HTERT RPE-1 (cell line): ENCODE data around the gene RFC2.
"Not testable (repeated sequence)": the region's sequence is repeated elsewhere in the genome, so short reads cannot be mapped to it uniquely, and the experiment has no call there.

Experiments
- in situ Hi-C: fragments of 300-500 bp; cut with MboI; formaldehyde crosslinking; loops from 4 replicates; pipeline ENCODE4 v1.14.3; 2020; ENCODE audit warnings: low sequenced_read_pairs

Gene RFC2

GRCh38 chr7:74252893-74253292, 1.3 kb downstream of the RFC2 start:
- in situ Hi-C loops: no loop called here

GRCh38 chr7:74249058-74249457, 5.1 kb downstream of the RFC2 start:
- in situ Hi-C loops: not testable (repeated sequence)

- in situ Hi-C loops: no loop called here
Measured at GRCh38 chr7:74248156-74248555, 6.0 kb downstream of the RFC2 start.

- in situ Hi-C loops: no loop called here
Measured at GRCh38 chr7:74246497-74246896, 7.7 kb downstream of the RFC2 start.

- in situ Hi-C loops: no loop called here
Measured at GRCh38 chr7:74242122-74242443, 12.1 kb downstream of the RFC2 start.

GRCh38 chr7:74240482-74240881, 13.7 kb downstream of the RFC2 start:
- in situ Hi-C loops: no loop called here

- in situ Hi-C loops: no loop called here
Measured at GRCh38 chr7:74236284-74236683, 17.9 kb downstream of the RFC2 start.

GRCh38 chr7:74235518-74236268, 18.5 kb downstream of the RFC2 start:
- in situ Hi-C loops: no loop called here

- in situ Hi-C loops: no loop called here
Measured at GRCh38 chr7:74233655-74234285, 20.4 kb downstream of the RFC2 start.

- in situ Hi-C loops: no loop called here
Measured at GRCh38 chr7:74231232-74231590, 23.0 kb downstream of the RFC2 start.

GRCh38 chr7:74230446-74231231, 23.6 kb downstream of the RFC2 start:
- in situ Hi-C loops: no loop called here

GRCh38 chr7:74228951-74229900, 25.0 kb downstream of the RFC2 start:
- in situ Hi-C loops: no loop called here

GRCh38 chr7:74226633-74227032, 27.6 kb downstream of the RFC2 start:
- in situ Hi-C loops: no loop called here

- in situ Hi-C loops: no loop called here
Measured at GRCh38 chr7:74225400-74225799, 28.8 kb downstream of the RFC2 start.

GRCh38 chr7:74224907-74225306, 29.3 kb downstream of the RFC2 start:
- in situ Hi-C loops: not testable (repeated sequence)

GRCh38 chr7:74224511-74224832, 29.7 kb downstream of the RFC2 start:
- in situ Hi-C loops: no loop called here

GRCh38 chr7:74223711-74224510, 30.3 kb downstream of the RFC2 start:
- in situ Hi-C loops: no loop called here

GRCh38 chr7:74222851-74223710, 31.1 kb downstream of the RFC2 start:
- in situ Hi-C loops: no loop called here

GRCh38 chr7:74221713-74222112, 32.5 kb downstream of the RFC2 start:
- in situ Hi-C loops: no loop called here
